HEK293 (cell line): ENCODE data around the gene FHIT.

Source experiments
- ATF2 ChIP-seq: fragments of 450-650 bp; formaldehyde crosslinking; IDR thresholded peaks from 2 replicates; pipeline ENCODE4 v1.5.1; 2016; ENCODE audit warnings: missing biosample characterization, missing genetic modification characterization, low read depth
- CTCF ChIP-seq: fragments of 450-650 bp; formaldehyde crosslinking; IDR thresholded peaks from 2 replicates; pipeline ENCODE4 v1.5.1; 2016; ENCODE audit warnings: missing biosample characterization, missing genetic modification characterization
- KLF9 ChIP-seq: fragments of 450-650 bp; formaldehyde crosslinking; IDR thresholded peaks from 2 replicates; pipeline ENCODE4 v1.5.1; 2016; ENCODE audit warnings: missing biosample characterization, missing genetic modification characterization, low read depth
- PBX3 ChIP-seq: sonication (generic); formaldehyde crosslinking; IDR thresholded peaks from 2 replicates; pipeline ENCODE4 v1.8.1; 2022; ENCODE audit warnings: mild to moderate bottlenecking, moderate library complexity, missing genetic modification reagents
- REST ChIP-seq: fragments of 450-650 bp; formaldehyde crosslinking; IDR thresholded peaks from 2 replicates; pipeline ENCODE4 v1.5.1; 2016; ENCODE audit warnings: missing biosample characterization, missing genetic modification characterization
- ZBTB20 ChIP-seq: fragments of 450-650 bp; formaldehyde crosslinking; IDR thresholded peaks from 2 replicates; pipeline ENCODE4 v1.5.1; 2016; ENCODE audit warnings: missing biosample characterization, missing genetic modification characterization
- ZBTB26 ChIP-seq: fragments of 450-650 bp; formaldehyde crosslinking; optimal IDR thresholded peaks from 2 replicates; pipeline ENCODE3; 2016; ENCODE audit warnings: missing biosample characterization, mild to moderate bottlenecking, missing genetic modification characterization
- ZNF362 ChIP-seq: fragments of 450-650 bp; formaldehyde crosslinking; IDR thresholded peaks from 2 replicates; pipeline ENCODE4 v1.5.1; 2016; ENCODE audit warnings: missing biosample characterization, missing genetic modification characterization
- ZNF404 ChIP-seq: fragments of 450-650 bp; formaldehyde crosslinking; IDR thresholded peaks from 2 replicates; pipeline ENCODE4 v1.5.1; 2017; ENCODE audit warnings: missing biosample characterization, missing genetic modification characterization
- ZNF623 ChIP-seq: fragments of 450-650 bp; formaldehyde crosslinking; IDR thresholded peaks from 2 replicates; pipeline ENCODE4 v1.5.1; 2016; ENCODE audit warnings: missing biosample characterization, missing genetic modification characterization
- ZNF660 ChIP-seq: fragments of 450-650 bp; IDR thresholded peaks from 2 replicates; pipeline ENCODE4 v1.5.1; 2018; ENCODE audit warnings: missing biosample characterization, mild to moderate bottlenecking, missing genetic modification characterization
- ZNF776 ChIP-seq: fragments of 450-650 bp; formaldehyde crosslinking; IDR thresholded peaks from 2 replicates; pipeline ENCODE4 v1.5.0; 2017; ENCODE audit warnings: missing biosample characterization, missing genetic modification characterization, borderline replicate concordance

GRCh38 chr3:61030469-61031035 is 220.7 kb downstream of the FHIT start:
- no peak for TF ChIP-seq ATF2 (tag by site-specific recombination)
- no peak for TF ChIP-seq ZBTB26 (tag by site-specific recombination)
- no peak for TF ChIP-seq CTCF (tag by site-specific recombination)
- no peak for TF ChIP-seq ZBTB20
- no peak for TF ChIP-seq ZNF623
- TF ChIP-seq ZNF362: no peak
- no peak for TF ChIP-seq ZNF404 (tag by site-specific recombination)
- TF ChIP-seq REST (tag by site-specific recombination): no peak
- no peak for TF ChIP-seq ZNF776 (tag by site-specific recombination)
- TF ChIP-seq KLF9 (tag by site-specific recombination): no peak
- TF ChIP-seq PBX3 (CRISPR knock-in tag): no peak
- TF ChIP-seq ZNF660 (tag by site-specific recombination): no peak
